Cardiac muscle cell (in vitro differentiated cells and primary cell): ENCODE results near the gene DCST2. TPM values are rescaled to one million over a fixed set of nuclear protein-coding genes. Genes with fewer than 3 reads are reported as not detected.

ENCODE experiments used
- DNase-seq, 2 donors: peaks; one replicate each; pipeline versions ENCODE4 v3.0.0 to v3.0.0-alpha.2; 2010 to 2017; ENCODE audit warnings: low read depth in 1 of 2, low spot score in 1 of 2
- H3K27ac ChIP-seq: fragments of 200-600 bp; sonication (generic); 2 replicates; pipeline ENCODE4 v1.5.1; 2016
- H3K27me3 ChIP-seq: fragments of 200-600 bp; sonication (generic); 2 replicates; pipeline ENCODE4 v1.6.0; 2016; ENCODE audit warnings: control low read depth
- H3K36me3 ChIP-seq: fragments of 200-600 bp; sonication (generic); 2 replicates; pipeline ENCODE4 v1.5.1; 2016; ENCODE audit warnings: control low read depth
- H3K4me1 ChIP-seq: fragments of 200-600 bp; sonication (generic); 2 replicates; pipeline ENCODE4 v1.8.1; 2017; ENCODE audit warnings: low read depth, mild to moderate bottlenecking, mixed run types
- H3K4me3 ChIP-seq: fragments of 200-600 bp; sonication (generic); 2 replicates; pipeline ENCODE4 v1.5.1; 2016; ENCODE audit warnings: mild to moderate bottlenecking
- H3K9me3 ChIP-seq: fragments of 200-600 bp; sonication (generic); 2 replicates; pipeline ENCODE4 v1.5.1; 2017; ENCODE audit warnings: low read depth, mild to moderate bottlenecking, control low read depth
- CTCF ChIP-seq: IDR thresholded peaks from 2 replicates; pipeline ENCODE4 v1.5.1; 2012; ENCODE audit warnings: low read depth, mild to moderate bottlenecking, low read length
- polyA plus RNA-seq: library from polyadenylated mRNA; unstranded; fragments of >200 nt; fragmentation: Nextera tagmentation; extraction: Ambion mirVana; gene quantifications from 2 replicates; pipeline ENCODE4 v1.2.1, GENCODE V29; 2016
- total RNA-seq: library from RNA; depleted of rRNA; stranded (reverse); fragments of >200 nt; gene quantifications from 2 replicates; pipeline ENCODE4 v1.2.3, GENCODE V29; 2016

DCST2 gene
- total and polyA plus RNA-seq, 2 experiments from 2014 or later, result 1.1 to 5.4 TPM

- H3K27ac ChIP-seq, result no peak overlapping the region
- H3K9me3 ChIP-seq, result no peaks in the 10 kb centered on the region
- no peak for DNase-seq
- no peaks in the 10 kb centered on the region for H3K27me3 ChIP-seq
- TF ChIP-seq CTCF, result no peak
- no peaks in the 10 kb centered on the region for H3K4me1 ChIP-seq
- H3K4me3 ChIP-seq, result no peak overlapping the region
- no peaks in the 10 kb centered on the region for H3K36me3 ChIP-seq
Observed at GRCh38 chr1:155011004-155011416, 22.6 kb downstream of the DCST2 start.

- Histone ChIP-seq H3K4me3 (no peak overlapping the region), H3K27me3 (no peaks in the 10 kb centered on the region), H3K27ac (no peak overlapping the region), H3K36me3 (no peaks in the 10 kb centered on the region), H3K9me3 (no peaks in the 10 kb centered on the region), H3K4me1 (no peaks in the 10 kb centered on the region)
- TF ChIP-seq CTCF, result no peak
- DNase-seq, result no peak
Observed at GRCh38 chr1:155010211-155010918, 23.2 kb downstream of the DCST2 start.

- Histone ChIP-seq H3K4me3 (no peak overlapping the region), H3K27me3 (no peaks in the 10 kb centered on the region), H3K27ac (no peak overlapping the region), H3K9me3 (no peaks in the 10 kb centered on the region), H3K36me3 (no peaks in the 10 kb centered on the region), H3K4me1 (no peaks in the 10 kb centered on the region)
- no peak for DNase-seq
- TF ChIP-seq CTCF, result no peak
Observed at GRCh38 chr1:155009742-155010141, 23.8 kb downstream of the DCST2 start.

GRCh38 chr1:155009221-155009711, 24.3 kb downstream of the DCST2 start:
- Histone ChIP-seq H3K4me3 (no peak overlapping the region), H3K36me3 (no peaks in the 10 kb centered on the region)
- DNase-seq, result no peak

More at GRCh38 chr1:155009221-155009711, 24.3 kb downstream of the DCST2 start:
- H3K27ac ChIP-seq, result no peak overlapping the region
- no peaks in the 10 kb centered on the region for H3K9me3 ChIP-seq
- TF ChIP-seq CTCF, result no peak
- H3K27me3 ChIP-seq, result no peaks in the 10 kb centered on the region
- H3K4me1 ChIP-seq, result no peaks in the 10 kb centered on the region
